Measurements from ENCODE around the gene GIPC3.

Gene GIPC3

DNA sequence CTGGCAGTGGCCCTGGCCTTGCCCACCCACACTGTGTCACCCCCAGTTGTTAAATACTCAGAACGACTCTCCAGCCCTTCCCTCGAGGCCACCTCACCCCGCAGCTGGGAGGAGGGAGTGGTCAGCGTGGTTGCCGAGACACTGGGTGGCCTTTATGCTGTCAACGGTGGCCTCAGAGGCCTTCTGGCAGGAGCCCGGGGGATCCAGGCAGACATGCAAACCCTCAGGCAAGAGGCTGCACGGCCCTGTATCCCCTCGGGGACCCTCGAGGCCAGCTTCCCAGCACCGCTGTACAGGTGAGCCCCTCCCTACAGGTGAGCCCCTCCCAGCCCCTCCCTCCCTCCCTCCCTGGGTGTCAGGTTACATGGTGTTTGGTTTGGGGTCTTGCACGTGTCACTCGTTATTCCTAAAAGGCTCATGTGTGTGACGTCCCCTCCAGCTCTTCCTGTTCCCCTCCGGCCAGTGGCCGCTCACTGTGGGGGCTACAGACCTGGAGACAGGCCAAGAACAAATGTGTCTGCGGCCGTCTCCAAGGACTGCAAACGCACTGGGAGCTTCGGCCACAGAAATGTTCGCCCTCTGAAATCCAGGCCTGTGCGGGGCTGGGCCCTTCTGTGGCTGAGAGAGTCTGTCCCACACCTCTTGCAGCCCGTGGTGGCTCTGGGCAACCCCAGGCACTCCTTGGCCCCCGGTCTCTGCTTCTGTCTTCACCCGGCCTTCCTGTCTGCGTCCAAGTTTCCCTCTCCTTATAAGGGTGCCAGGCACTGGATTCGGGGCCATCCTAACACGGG is 46.1 kb upstream of the GIPC3 start, which contains the start of gene TEKTIP1:
TEKTIP1 (plus strand) TSS at position 210 of the 791 bp plus-strand sequence; CDS start at position 214, 4 bp downstream.
- POLR2A ChIA-PET, result interaction anchor here (0.6 kb wide), 1 partner anchor 13 kb away, joined by 3 read pairs; no protein-coding TSS in a partner anchor
- H3K36me3 ChIP-seq (ENCODE audit: control insufficient read depth in 2 of 2, insufficient read depth in 1 of 2, low read length in 2 of 2), result peaks cover 3 to 38% of the 10 kb centered on the region in 2 experiments; a peak in 2 of 3 replicates
- TF ChIP-seq TCF7L2 (IDR thresholded peaks at IDR 0.05; ENCODE audit: borderline replicate concordance, low read depth, low read length), result no peak
- no peak for TF ChIP-seq EGR2 (tag by site-specific recombination; IDR thresholded peaks at IDR 0.05; ENCODE audit: low read depth)
- TF ChIP-seq, protein P1, sequence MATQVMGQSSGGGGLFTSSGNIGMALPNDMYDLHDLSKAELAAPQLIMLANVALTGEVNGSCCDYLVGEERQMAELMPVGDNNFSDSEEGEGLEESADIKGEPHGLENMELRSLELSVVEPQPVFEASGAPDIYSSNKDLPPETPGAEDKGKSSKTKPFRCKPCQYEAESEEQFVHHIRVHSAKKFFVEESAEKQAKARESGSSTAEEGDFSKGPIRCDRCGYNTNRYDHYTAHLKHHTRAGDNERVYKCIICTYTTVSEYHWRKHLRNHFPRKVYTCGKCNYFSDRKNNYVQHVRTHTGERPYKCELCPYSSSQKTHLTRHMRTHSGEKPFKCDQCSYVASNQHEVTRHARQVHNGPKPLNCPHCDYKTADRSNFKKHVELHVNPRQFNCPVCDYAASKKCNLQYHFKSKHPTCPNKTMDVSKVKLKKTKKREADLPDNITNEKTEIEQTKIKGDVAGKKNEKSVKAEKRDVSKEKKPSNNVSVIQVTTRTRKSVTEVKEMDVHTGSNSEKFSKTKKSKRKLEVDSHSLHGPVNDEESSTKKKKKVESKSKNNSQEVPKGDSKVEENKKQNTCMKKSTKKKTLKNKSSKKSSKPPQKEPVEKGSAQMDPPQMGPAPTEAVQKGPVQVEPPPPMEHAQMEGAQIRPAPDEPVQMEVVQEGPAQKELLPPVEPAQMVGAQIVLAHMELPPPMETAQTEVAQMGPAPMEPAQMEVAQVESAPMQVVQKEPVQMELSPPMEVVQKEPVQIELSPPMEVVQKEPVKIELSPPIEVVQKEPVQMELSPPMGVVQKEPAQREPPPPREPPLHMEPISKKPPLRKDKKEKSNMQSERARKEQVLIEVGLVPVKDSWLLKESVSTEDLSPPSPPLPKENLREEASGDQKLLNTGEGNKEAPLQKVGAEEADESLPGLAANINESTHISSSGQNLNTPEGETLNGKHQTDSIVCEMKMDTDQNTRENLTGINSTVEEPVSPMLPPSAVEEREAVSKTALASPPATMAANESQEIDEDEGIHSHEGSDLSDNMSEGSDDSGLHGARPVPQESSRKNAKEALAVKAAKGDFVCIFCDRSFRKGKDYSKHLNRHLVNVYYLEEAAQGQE (tag by site-specific recombination; IDR thresholded peaks at IDR 0.05), result no peak
- no peak for TF ChIP-seq ZNF133 (tag by site-specific recombination; IDR thresholded peaks at IDR 0.05)
- TF ChIP-seq, protein P2, sequence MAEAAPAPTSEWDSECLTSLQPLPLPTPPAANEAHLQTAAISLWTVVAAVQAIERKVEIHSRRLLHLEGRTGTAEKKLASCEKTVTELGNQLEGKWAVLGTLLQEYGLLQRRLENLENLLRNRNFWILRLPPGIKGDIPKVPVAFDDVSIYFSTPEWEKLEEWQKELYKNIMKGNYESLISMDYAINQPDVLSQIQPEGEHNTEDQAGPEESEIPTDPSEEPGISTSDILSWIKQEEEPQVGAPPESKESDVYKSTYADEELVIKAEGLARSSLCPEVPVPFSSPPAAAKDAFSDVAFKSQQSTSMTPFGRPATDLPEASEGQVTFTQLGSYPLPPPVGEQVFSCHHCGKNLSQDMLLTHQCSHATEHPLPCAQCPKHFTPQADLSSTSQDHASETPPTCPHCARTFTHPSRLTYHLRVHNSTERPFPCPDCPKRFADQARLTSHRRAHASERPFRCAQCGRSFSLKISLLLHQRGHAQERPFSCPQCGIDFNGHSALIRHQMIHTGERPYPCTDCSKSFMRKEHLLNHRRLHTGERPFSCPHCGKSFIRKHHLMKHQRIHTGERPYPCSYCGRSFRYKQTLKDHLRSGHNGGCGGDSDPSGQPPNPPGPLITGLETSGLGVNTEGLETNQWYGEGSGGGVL (tag by site-specific recombination; IDR thresholded peaks at IDR 0.05), result no peak
- TF ChIP-seq SETDB1 (IDR thresholded peaks at IDR 0.05; ENCODE audit: insufficient read length, low read length), result no peak
- no peak for TF ChIP-seq KLF9 (tag by site-specific recombination; IDR thresholded peaks at IDR 0.05; ENCODE audit: low read depth)
- TF ChIP-seq, protein P3, sequence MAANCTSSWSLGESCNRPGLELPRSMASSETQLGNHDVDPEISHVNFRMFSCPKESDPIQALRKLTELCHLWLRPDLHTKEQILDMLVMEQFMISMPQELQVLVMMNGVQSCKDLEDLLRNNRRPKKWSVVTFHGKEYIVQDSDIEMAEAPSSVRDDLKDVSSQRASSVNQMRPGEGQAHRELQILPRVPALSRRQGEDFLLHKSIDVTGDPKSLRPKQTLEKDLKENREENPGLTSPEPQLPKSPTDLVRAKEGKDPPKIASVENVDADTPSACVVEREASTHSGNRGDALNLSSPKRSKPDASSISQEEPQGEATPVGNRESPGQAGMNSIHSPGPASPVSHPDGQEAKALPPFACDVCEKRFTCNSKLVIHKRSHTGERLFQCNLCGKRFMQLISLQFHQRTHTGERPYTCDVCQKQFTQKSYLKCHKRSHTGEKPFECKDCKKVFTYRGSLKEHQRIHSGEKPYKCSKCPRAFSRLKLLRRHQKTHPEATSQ (tag by site-specific recombination; IDR thresholded peaks at IDR 0.05), result no peak
- TF ChIP-seq, protein P4, sequence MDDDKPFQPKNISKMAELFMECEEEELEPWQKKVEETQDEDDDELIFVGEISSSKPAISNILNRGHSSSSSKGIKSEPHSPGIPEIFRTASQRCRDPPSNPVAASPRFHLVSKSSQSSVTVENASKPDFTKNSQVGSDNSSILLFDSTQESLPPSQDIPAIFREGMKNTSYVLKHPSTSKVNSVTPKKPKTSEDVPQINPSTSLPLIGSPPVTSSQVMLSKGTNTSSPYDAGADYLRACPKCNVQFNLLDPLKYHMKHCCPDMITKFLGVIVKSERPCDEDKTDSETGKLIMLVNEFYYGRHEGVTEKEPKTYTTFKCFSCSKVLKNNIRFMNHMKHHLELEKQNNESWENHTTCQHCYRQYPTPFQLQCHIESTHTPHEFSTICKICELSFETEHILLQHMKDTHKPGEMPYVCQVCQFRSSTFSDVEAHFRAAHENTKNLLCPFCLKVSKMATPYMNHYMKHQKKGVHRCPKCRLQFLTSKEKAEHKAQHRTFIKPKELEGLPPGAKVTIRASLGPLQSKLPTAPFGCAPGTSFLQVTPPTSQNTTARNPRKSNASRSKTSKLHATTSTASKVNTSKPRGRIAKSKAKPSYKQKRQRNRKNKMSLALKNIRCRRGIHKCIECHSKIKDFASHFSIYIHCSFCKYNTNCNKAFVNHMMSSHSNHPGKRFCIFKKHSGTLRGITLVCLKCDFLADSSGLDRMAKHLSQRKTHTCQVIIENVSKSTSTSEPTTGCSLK (tag by site-specific recombination; IDR thresholded peaks at IDR 0.05), result no peak
- TF ChIP-seq, protein P5, sequence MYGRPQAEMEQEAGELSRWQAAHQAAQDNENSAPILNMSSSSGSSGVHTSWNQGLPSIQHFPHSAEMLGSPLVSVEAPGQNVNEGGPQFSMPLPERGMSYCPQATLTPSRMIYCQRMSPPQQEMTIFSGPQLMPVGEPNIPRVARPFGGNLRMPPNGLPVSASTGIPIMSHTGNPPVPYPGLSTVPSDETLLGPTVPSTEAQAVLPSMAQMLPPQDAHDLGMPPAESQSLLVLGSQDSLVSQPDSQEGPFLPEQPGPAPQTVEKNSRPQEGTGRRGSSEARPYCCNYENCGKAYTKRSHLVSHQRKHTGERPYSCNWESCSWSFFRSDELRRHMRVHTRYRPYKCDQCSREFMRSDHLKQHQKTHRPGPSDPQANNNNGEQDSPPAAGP (tag by site-specific recombination; IDR thresholded peaks at IDR 0.05), result peak; percentile 17; the same call in 1 of the 2 replicates
- no peak for TF ChIP-seq BCL11A (tag by site-specific recombination; IDR thresholded peaks at IDR 0.05; ENCODE audit: low read depth)
- no peak for TF ChIP-seq ZNF624 (tag by site-specific recombination; IDR thresholded peaks at IDR 0.05)
- peak; percentile 63 for TF ChIP-seq ZNF341 (tag by site-specific recombination; IDR thresholded peaks at IDR 0.05; ENCODE audit: low read depth)
- TF ChIP-seq KLF8 (tag by site-specific recombination; IDR thresholded peaks at IDR 0.05), result peak; percentile 51; the same call in 1 of the 2 replicates
- TF ChIP-seq KLF1 (tag by site-specific recombination; IDR thresholded peaks at IDR 0.05), result peak; percentile 18; the same call in 1 of the 2 replicates
- no peak for TF ChIP-seq ZNF433 (tag by site-specific recombination; IDR thresholded peaks at IDR 0.05; ENCODE audit: low read depth)
- H3K9me3 ChIP-seq (ENCODE audit: control insufficient read depth, insufficient read depth, low read depth, low read length), result no peaks in the 10 kb centered on the region
- no peak within 1 kb of the TSS for H3K4me3 ChIP-seq (ENCODE audit: low read depth, low read length)
- peak within 1 kb of the TSS; percentile 1; the same call in 1 of the 2 replicates for H3K27ac ChIP-seq (ENCODE audit: extremely low read depth, low read depth, low read length)
- H3K4me1 ChIP-seq (ENCODE audit: control insufficient read depth, insufficient read depth, low read length), result no peaks in the 10 kb centered on the region
- CTCF ChIA-PET, result no interaction called here
